Motor neuron (in vitro differentiated cells): ENCODE results near the gene GABRB1. TPM values are rescaled to one million over a fixed set of nuclear protein-coding genes. Genes with fewer than 3 reads are reported as not detected.

ENCODE experiments used
- ATAC-seq, 8 experiments: fragments of 200-7000 bp; cut with Tn5 transposase; replicated peaks in 6 of 8; 2 replicates each; pipeline ENCODE4 v1.8.0; 2021; ENCODE audit warnings: mild to moderate bottlenecking in 8 of 8, moderate library complexity in 8 of 8
- H3K27ac ChIP-seq, 2 donors: fragments of 250-450 bp; sonication (Bioruptor Pico); 2 replicates each; pipeline ENCODE4 v1.9.0; 2021; ENCODE audit warnings: antibody characterized with exemption in 2 of 2, mild to moderate bottlenecking in 2 of 2, moderate library complexity in 1 of 2
- H3K4me1 ChIP-seq, 2 donors: fragments of 250-450 bp; sonication (Bioruptor Pico); replicated peaks in 1 of 2; 2 replicates each; pipeline ENCODE4 v1.6.1; 2021; ENCODE audit warnings: antibody characterized with exemption in 2 of 2, mild to moderate bottlenecking in 2 of 2, moderate library complexity in 1 of 2
- H3K4me3 ChIP-seq, 5 donors: fragments of 250-450 bp; sonication (Bioruptor Pico); 2 replicates each; pipeline ENCODE4 v1.9.0; 2021; ENCODE audit warnings: antibody characterized with exemption in 5 of 5, mild to moderate bottlenecking in 5 of 5, moderate library complexity in 4 of 5
- WGBS, 10 experiments: fragments of 450-650 bp; shearing (Covaris generic); methylation state at CpG; one replicate each; pipeline ENCODE4 v1.0.0; 2022; 5-methylcytosine and 5-hydroxymethylcytosine counted together
- in situ Hi-C, 9 experiments: fragments of 400-800 bp; cut with MboI; loops; one replicate each; pipeline ENCODE4 v1.15.0; 2021; ENCODE audit warnings: low sequenced_read_pairs in 9 of 9, low pct_unique_long_range_greater_than_20kb in 2 of 9; ENCODE audit not compliant: unreplicated experiment in 9 of 9
- total RNA-seq, 8 experiments: library from RNA; unstranded; fragments of 300-600 nt; gene quantifications; 2 replicates each; pipeline versions ENCODE4 v1.2.3 to v1.2.4, GENCODE V29; 2022

GABRB1 gene
- total RNA-seq, 8 experiments from 2014 or later = 0.17 to 7.3 (median 1.7) TPM; not detected in 1

GRCh38 chr4:47391256-47391655 lies 359.9 kb downstream of the GABRB1 start:
- no peak overlapping the region for H3K4me3 ChIP-seq
- 22 to 100% (median 79%) methylated on average over 1 to 3 of the region's 3 CpGs; no CpG with 5 or more reads in 1 of the 10 experiments for WGBS, 10 experiments
- in situ Hi-C loops = loop anchor here in 1 of 9 experiments (25.0 kb wide), 2 partner anchors 254 to 454 kb away; no protein-coding TSS in a partner anchor
- peaks cover 2 to 11% of the 10 kb centered on the region in 2 donors for H3K4me1 ChIP-seq
- no peak for ATAC-seq
- H3K27ac ChIP-seq = no peak overlapping the region

GRCh38 chr4:47406408-47406807 lies 375.0 kb downstream of the GABRB1 start:
- H3K4me3 ChIP-seq = no peak overlapping the region
- no peak overlapping the region for H3K27ac ChIP-seq
- no peaks in the 10 kb centered on the region for H3K4me1 ChIP-seq
- in situ Hi-C loops = no loop called here
- WGBS, 10 experiments = 0 to 100% (median 64%) methylated on average over 1 to 2 of the region's 2 CpGs; no CpG with 5 or more reads in 4 of the 10 experiments
- no peak for ATAC-seq

DNA sequence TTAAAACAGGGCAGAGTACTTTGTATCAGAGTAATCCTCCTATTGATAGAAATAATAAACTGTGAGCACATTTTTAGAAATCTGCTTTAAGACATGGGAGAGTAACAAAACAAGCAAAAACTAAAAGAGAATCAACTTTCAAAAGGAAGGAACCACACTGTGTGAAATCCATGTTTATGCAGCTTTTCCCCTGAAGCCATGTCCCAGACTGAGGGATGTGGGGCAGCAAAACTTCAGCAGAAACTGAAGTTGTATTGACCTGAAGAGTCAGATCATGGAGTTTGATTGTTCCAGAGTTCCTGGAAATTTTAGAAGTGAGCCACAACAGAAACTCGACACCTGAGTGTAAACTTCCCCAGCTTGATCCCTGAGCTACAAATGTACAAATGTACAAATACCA lies 378.9 kb downstream of the GABRB1 start:
- Histone ChIP-seq H3K4me1 (peaks cover 5 to 14% of the 10 kb centered on the region in 2 donors), H3K4me3 (no peak overlapping the region), H3K27ac (no peak overlapping the region)
- WGBS, 10 experiments = 29 to 75% (median 69%) methylated on average over 1 of the region's 1 CpG; no CpG with 5 or more reads in 6 of the 10 experiments
- ATAC-seq = no peak
- in situ Hi-C loops = no loop called here

- Histone ChIP-seq H3K27ac (no peak overlapping the region), H3K4me1 (peaks cover 5 to 14% of the 10 kb centered on the region in 2 donors), H3K4me3 (no peak overlapping the region)
- ATAC-seq = peak in 4 of 8 experiments; percentile 55 to 86 (median 64)
- WGBS, 10 experiments = 0 to 40% (median 10%) methylated on average over 1 to 2 of the region's 2 CpGs; no CpG with 5 or more reads in 3 of the 10 experiments
- in situ Hi-C loops = no loop called here
These were observed 382.2 kb downstream of the GABRB1 start for GRCh38 chr4:47413521-47413920.

DNA sequence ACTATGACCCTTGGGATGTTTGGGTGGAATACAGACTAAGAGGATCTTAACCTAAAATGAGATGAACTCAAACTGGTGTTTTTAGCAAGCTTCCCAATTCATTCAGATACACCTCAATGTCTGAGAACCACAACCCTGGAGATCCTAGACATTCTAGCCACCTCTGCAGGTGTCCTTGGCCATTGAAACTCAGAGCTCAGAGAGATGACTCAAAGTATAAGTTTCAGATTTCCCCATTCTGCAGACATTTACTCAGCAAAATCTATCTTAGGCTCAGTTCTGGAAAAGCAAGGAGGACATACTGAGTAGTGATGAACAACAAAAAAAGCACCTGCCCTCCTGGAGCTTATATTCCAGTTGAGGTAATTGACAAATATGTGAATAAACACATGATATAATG lies 384.4 kb downstream of the GABRB1 start:
- ATAC-seq = no peak
- H3K4me1 ChIP-seq = peaks cover 5 to 14% of the 10 kb centered on the region in 2 donors
- H3K27ac ChIP-seq = no peak overlapping the region
- in situ Hi-C loops = no loop called here
- no peak overlapping the region for H3K4me3 ChIP-seq

DNA sequence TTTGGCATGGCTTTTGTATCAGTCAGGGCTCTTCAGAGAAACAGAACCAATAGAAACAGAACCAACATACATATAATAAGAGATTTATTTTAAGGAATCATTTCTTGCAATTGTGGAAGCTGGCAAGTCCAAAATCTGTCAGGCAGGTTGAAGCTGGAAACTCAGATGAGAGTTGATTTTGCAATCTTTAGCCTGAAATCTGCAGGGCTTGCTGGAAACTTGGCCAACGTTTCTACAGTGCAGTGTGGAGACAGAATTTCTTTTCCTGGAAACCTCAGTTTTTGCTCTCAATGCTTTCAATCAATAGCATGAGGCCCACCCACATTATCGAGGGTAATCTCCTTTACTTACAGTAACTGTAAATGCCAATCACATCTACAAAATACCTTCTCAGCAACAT lies 386.8 kb downstream of the GABRB1 start:
- in situ Hi-C loops = no loop called here
- WGBS, 10 experiments = 0 to 71% (median 40%) methylated on average over 1 to 2 of the region's 2 CpGs; no CpG with 5 or more reads in 3 of the 10 experiments
- no peak for ATAC-seq
- no peak overlapping the region for H3K27ac ChIP-seq
- H3K4me3 ChIP-seq = no peak overlapping the region
- H3K4me1 ChIP-seq = peaks cover 5 to 10% of the 10 kb centered on the region in 2 donors

GRCh38 chr4:47419296-47419695 lies 387.9 kb downstream of the GABRB1 start:
- ATAC-seq = no peak
- Histone ChIP-seq H3K4me3 (no peak overlapping the region), H3K4me1 (peaks cover 0 to 2% of the 10 kb centered on the region in 2 donors), H3K27ac (no peak overlapping the region)
- 0 to 88% (median 60%) methylated on average over 1 to 2 of the region's 2 CpGs; no CpG with 5 or more reads in 1 of the 10 experiments for WGBS, 10 experiments
- in situ Hi-C loops = no loop called here

GRCh38 chr4:47425628-47426027 lies 394.3 kb downstream of the GABRB1 start:
- H3K4me3 ChIP-seq = no peak overlapping the region
- peaks cover 0 to 17% of the 10 kb centered on the region in 2 donors for H3K4me1 ChIP-seq
- WGBS, 10 experiments = 0 to 97% (median 89%) methylated on average over 1 to 21 of the region's 25 CpGs; no CpG with 5 or more reads in 3 of the 10 experiments
- no peak for ATAC-seq
- no peak overlapping the region for H3K27ac ChIP-seq
- in situ Hi-C loops = no loop called here

- no peak overlapping the region for H3K4me3 ChIP-seq
- in situ Hi-C loops = no loop called here
- no peak overlapping the region for H3K27ac ChIP-seq
- 0 to 93% (median 56%) methylated on average over 1 to 2 of the region's 2 CpGs; no CpG with 5 or more reads in 2 of the 10 experiments for WGBS, 10 experiments
- ATAC-seq = peak in 4 of 8 experiments; percentile 34 to 80 (median 46)
- H3K4me1 ChIP-seq = peaks cover 0 to 17% of the 10 kb centered on the region in 2 donors
These were observed 396.6 kb downstream of the GABRB1 start for GRCh38 chr4:47427935-47428334.

- in situ Hi-C loops = no loop called here
- no peak for ATAC-seq
- Histone ChIP-seq H3K4me1 (peaks cover 0 to 6% of the 10 kb centered on the region in 2 donors), H3K27ac (no peak overlapping the region), H3K4me3 (no peak overlapping the region)
- 29 to 90% (median 54%) methylated on average over 1 of the region's 1 CpG; no CpG with 5 or more reads in 6 of the 10 experiments for WGBS, 10 experiments
These were observed 401.4 kb downstream of the GABRB1 start for GRCh38 chr4:47432749-47433148.

DNA sequence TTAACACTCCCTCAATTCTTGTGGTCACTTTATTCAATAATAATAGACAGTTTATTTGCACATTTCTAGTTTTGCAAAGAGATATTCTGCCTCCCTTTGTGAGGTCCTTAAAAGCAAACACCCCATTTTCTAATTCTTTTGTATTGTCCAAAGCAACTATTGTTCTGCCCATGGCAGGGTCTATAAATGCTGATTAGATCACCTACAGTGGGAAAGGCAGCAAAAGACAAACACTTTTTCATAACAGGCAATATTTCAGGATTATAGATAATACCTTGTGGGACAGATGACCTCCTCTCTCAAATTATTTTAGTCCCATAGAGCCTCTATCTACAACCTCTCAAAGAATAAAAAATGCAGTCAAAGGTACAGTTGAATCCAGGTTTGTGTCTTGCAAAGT lies 403.6 kb downstream of the GABRB1 start:
- Histone ChIP-seq H3K27ac (no peak overlapping the region), H3K4me3 (no peak overlapping the region), H3K4me1 (no peaks in the 10 kb centered on the region)
- no peak for ATAC-seq
- in situ Hi-C loops = no loop called here

- no peak overlapping the region for H3K27ac ChIP-seq
- H3K4me3 ChIP-seq = no peak overlapping the region
- no peaks in the 10 kb centered on the region for H3K4me1 ChIP-seq
- in situ Hi-C loops = no loop called here
- WGBS, 10 experiments = 39 to 96% (median 83%) methylated on average over 1 to 5 of the region's 5 CpGs; no CpG with 5 or more reads in 2 of the 10 experiments
- no peak for ATAC-seq
These were observed 411.6 kb downstream of the GABRB1 start for GRCh38 chr4:47442980-47443379.

GRCh38 chr4:47444031-47444430 lies 412.7 kb downstream of the GABRB1 start:
- H3K4me1 ChIP-seq = no peaks in the 10 kb centered on the region
- ATAC-seq = no peak
- in situ Hi-C loops = no loop called here
- H3K27ac ChIP-seq = no peak overlapping the region
- no peak overlapping the region for H3K4me3 ChIP-seq
- 73 to 100% (median 92%) methylated on average over 2 of the region's 2 CpGs; no CpG with 5 or more reads in 1 of the 10 experiments for WGBS, 10 experiments

GRCh38 chr4:47451657-47452056 lies 420.3 kb downstream of the GABRB1 start:
- 20 to 100% (median 85%) methylated on average over 1 to 4 of the region's 4 CpGs; no CpG with 5 or more reads in 3 of the 10 experiments for WGBS, 10 experiments
- peak in 1 of 8 experiments; percentile 62 for ATAC-seq
- no peak overlapping the region for H3K27ac ChIP-seq
- in situ Hi-C loops = no loop called here
- H3K4me3 ChIP-seq = no peak overlapping the region
- no peaks in the 10 kb centered on the region for H3K4me1 ChIP-seq
